OCI-LY7 (cell line): ENCODE measurements around the gene FHDC1. TPM values are rescaled to one million over a fixed set of nuclear protein-coding genes. Genes with fewer than 3 reads are reported as not detected.

ENCODE experiments used
- BruUV-seq: library from RNA; stranded (reverse); fragments of 400-500 nt; replicated peaks from 2 replicates; lab custom pipeline; 2021; lab: Mats Ljungman, UMichigan
- CTCF ChIA-PET: fragments of 300-600 bp; sonication (Branson Sonifier 250); formaldehyde crosslinking; loops from one replicate; lab custom pipeline; 2022; ENCODE audit warnings: antibody characterized with exemption; ENCODE audit not compliant: unreplicated experiment; lab: Charles Lee
- POLR2A ChIA-PET: fragments of 300-600 bp; sonication (Branson Sonifier 250); formaldehyde crosslinking; loops from one replicate; lab custom pipeline; 2022; ENCODE audit warnings: antibody characterized with exemption; lab: Charles Lee
- DNase-seq: peaks from one replicate; pipeline ENCODE4 v3.0.0-alpha.2; 2015; ENCODE audit warnings: low spot score
- H2AFZ ChIP-seq: fragments of 200-600 bp; sonication (generic), shearing (Covaris generic); 2 replicates; pipeline ENCODE4 v1.6.1; 2014; ENCODE audit warnings: mild to moderate bottlenecking, antibody characterized with exemption, low read length, moderate library complexity
- H3K27ac ChIP-seq: fragments of 200-600 bp; sonication (generic); 2 replicates; pipeline ENCODE4 v1.5.1; 2014; ENCODE audit warnings: mixed run types, low read depth, mild to moderate bottlenecking, moderate library complexity, low read length, inconsistent platforms; ENCODE audit not compliant: poor library complexity, severe bottlenecking
- H3K36me3 ChIP-seq: fragments of 200-600 bp; sonication (generic); 2 replicates; pipeline ENCODE4 v1.6.1; 2014; ENCODE audit warnings: mild to moderate bottlenecking, antibody characterized with exemption, low read length, moderate library complexity, mixed read lengths; ENCODE audit not compliant: insufficient read depth
- H3K4me1 ChIP-seq: fragments of 200-600 bp; sonication (generic); 2 replicates; pipeline ENCODE4 v1.5.1; 2014; ENCODE audit warnings: mild to moderate bottlenecking, low read length; ENCODE audit not compliant: insufficient read depth, poor library complexity, severe bottlenecking
- H3K4me2 ChIP-seq: fragments of 200-600 bp; sonication (generic); 2 replicates; pipeline ENCODE4 v1.6.1; 2014; ENCODE audit warnings: mild to moderate bottlenecking, low read length
- H3K4me3 ChIP-seq: fragments of 200-600 bp; sonication (generic); 2 replicates; pipeline ENCODE4 v1.5.1; 2014; ENCODE audit warnings: mild to moderate bottlenecking, low read depth, low read length; ENCODE audit not compliant: poor library complexity, severe bottlenecking
- H3K79me2 ChIP-seq: fragments of 200-600 bp; sonication (generic); 2 replicates; pipeline ENCODE4 v1.6.1; 2016; ENCODE audit warnings: low read depth, mild to moderate bottlenecking, low read length, moderate library complexity, mixed read lengths; ENCODE audit not compliant: insufficient read depth
- H3K9me2 ChIP-seq: fragments of 200-600 bp; sonication (generic); 2 replicates; pipeline ENCODE4 v1.6.1; 2016; ENCODE audit warnings: mild to moderate bottlenecking, low read length, mixed read lengths; ENCODE audit not compliant: insufficient read depth
- H3K9me3 ChIP-seq: fragments of 200-600 bp; sonication (generic); 2 replicates; pipeline ENCODE4 v1.6.1; 2014; ENCODE audit warnings: mild to moderate bottlenecking, mixed run types, low read length, mixed read lengths
- H4K20me1 ChIP-seq: fragments of 200-600 bp; sonication (generic); 2 replicates; pipeline ENCODE4 v1.6.1; 2014; ENCODE audit warnings: mild to moderate bottlenecking, antibody characterized with exemption, low read length, moderate library complexity, mixed read lengths; ENCODE audit not compliant: insufficient read depth
- CTCF ChIP-seq: fragments of 200-600 bp; sonication (generic); conservative IDR thresholded peaks from 2 replicates; pipeline ENCODE4 v1.5.1; 2014; ENCODE audit warnings: mild to moderate bottlenecking, antibody characterized with exemption, low read length, moderate library complexity, mixed read lengths
- EZH2phosphoT487 ChIP-seq: fragments of 200-600 bp; sonication (generic); IDR thresholded peaks from 2 replicates; pipeline ENCODE4 v1.6.1; 2018; ENCODE audit warnings: low read depth, borderline replicate concordance, mild to moderate bottlenecking, mixed run types, antibody characterized with exemption, low read length, moderate library complexity, mixed read lengths
- intact Hi-C: fragments of 100-400 bp; cut with micrococcal nuclease; formaldehyde crosslinking; loops from one replicate; pipeline ENCODE4 v1.10.0; 2022; ENCODE audit not compliant: unreplicated experiment
- total RNA-seq, 2 experiments: library from RNA; depleted of rRNA in 1 of 2; stranded (reverse); fragments of >200 nt in 1 of 2; shearing (Covaris generic) in 1 of 2; gene quantifications; 2 replicates each; pipeline ENCODE4 v1.2.3, GENCODE V29; 2014 to 2022

The FHDC1 gene
- total RNA-seq, 2 experiments from 2014 or later, result 0.04 to 0.13 TPM

- H3K79me2 ChIP-seq, result no peaks in the 10 kb centered on the region
- no peak overlapping the region for H3K4me3 ChIP-seq
- no peaks in the 10 kb centered on the region for H3K36me3 ChIP-seq
- H3K9me2 ChIP-seq, result no peaks in the 10 kb centered on the region
- no peak overlapping the region for H3K4me2 ChIP-seq
- no peak for DNase-seq
- no peak for TF ChIP-seq EZH2phosphoT487
- TF ChIP-seq CTCF, result no peak
- H3K27ac ChIP-seq, result no peak overlapping the region
- POLR2A ChIA-PET, result interaction anchor here (1.0 kb wide), 1 partner anchor 10 kb away, joined by 3 read pairs; no protein-coding TSS in a partner anchor
- intact Hi-C loops, result no loop called here
- H4K20me1 ChIP-seq, result no peaks in the 10 kb centered on the region
- no peak overlapping the region for H2AFZ ChIP-seq
- CTCF ChIA-PET, result no interaction called here
- no TSS peak for BruUV-seq
- H3K4me1 ChIP-seq, result no peaks in the 10 kb centered on the region
- H3K9me3 ChIP-seq, result no peaks in the 10 kb centered on the region
Measured at GRCh38 chr4:152975380-152976211, 39.5 kb downstream of the FHDC1 start.

DNA sequence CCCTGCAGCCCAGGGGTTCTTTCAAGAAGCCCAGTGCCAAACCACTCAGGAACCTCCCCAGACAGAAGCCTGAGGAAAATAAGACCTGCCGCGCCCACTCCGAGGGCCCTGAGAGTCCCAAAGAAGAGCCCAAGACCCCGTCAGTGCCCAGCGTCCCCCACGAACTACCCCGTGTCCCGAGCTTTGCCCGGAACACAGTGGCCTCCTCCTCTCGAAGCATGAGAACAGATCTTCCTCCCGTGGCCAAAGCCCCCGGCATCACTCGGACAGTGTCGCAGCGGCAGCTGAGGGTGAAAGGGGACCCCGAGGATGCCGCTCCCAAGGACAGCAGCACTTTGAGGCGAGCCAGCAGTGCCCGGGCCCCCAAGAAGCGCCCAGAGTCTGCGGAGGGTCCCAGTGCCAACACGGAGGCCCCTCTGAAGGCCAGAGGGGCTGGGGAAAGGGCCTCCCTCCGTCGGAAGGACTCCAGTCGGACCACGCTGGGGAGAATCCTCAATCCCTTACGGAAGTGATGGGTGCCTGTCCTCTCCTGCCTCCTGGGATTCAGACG is 40.2 kb downstream of the FHDC1 start:
- H2AFZ ChIP-seq, result no peak overlapping the region
- CTCF ChIA-PET, result no interaction called here
- H3K27ac ChIP-seq, result no peak overlapping the region
- no peak overlapping the region for H3K4me2 ChIP-seq
- no peak for TF ChIP-seq EZH2phosphoT487
- TF ChIP-seq CTCF, result no peak
- no peaks in the 10 kb centered on the region for H4K20me1 ChIP-seq
- no peaks in the 10 kb centered on the region for H3K36me3 ChIP-seq
- POLR2A ChIA-PET, result no interaction called here
- H3K4me3 ChIP-seq, result no peak overlapping the region
- no peaks in the 10 kb centered on the region for H3K4me1 ChIP-seq
- H3K9me3 ChIP-seq, result no peaks in the 10 kb centered on the region
- DNase-seq, result no peak
- no peaks in the 10 kb centered on the region for H3K9me2 ChIP-seq
- no peaks in the 10 kb centered on the region for H3K79me2 ChIP-seq
- intact Hi-C loops, result no loop called here
- BruUV-seq, result no TSS peak
